Common myeloid progenitor, CD34-positive (primary cell): ENCODE measurements around the gene SIM2.

Source experiments
- CTCF ChIA-PET: fragments of 350-600 bp; sonication (Branson Sonifier 250); formaldehyde crosslinking; loops from one replicate; lab custom pipeline; 2021; ENCODE audit warnings: antibody characterized with exemption; lab: Charles Lee
- POLR2A ChIA-PET: fragments of 350-600 bp; sonication (Branson Sonifier 250); formaldehyde crosslinking; loops from one replicate; lab custom pipeline; 2021; ENCODE audit warnings: antibody characterized with exemption; lab: Charles Lee
- DNase-seq, 3 donors: peaks; one replicate each; pipeline versions ENCODE4 v3.0.0 to v3.0.0-alpha.2; 2013
- H3K27ac ChIP-seq, 2 experiments: 1 replicate in 1 of 2; 2 replicates in 1 of 2; pipeline ENCODE4 v1.7.0; 2013; ENCODE audit warnings: inconsistent platforms in 2 of 2, low read length in 2 of 2, mild to moderate bottlenecking in 2 of 2, low read depth in 1 of 2, moderate library complexity in 1 of 2; ENCODE audit not compliant: severe bottlenecking in 2 of 2, insufficient read depth in 1 of 2, poor library complexity in 1 of 2
- H3K27me3 ChIP-seq, 5 experiments: replicated peaks in 2 of 5; 1 replicate in 3 of 5; 2 replicates in 2 of 5; pipeline versions ENCODE4 v1.6.1 to v1.7.0; 2013; ENCODE audit warnings: low read length in 4 of 5, mild to moderate bottlenecking in 2 of 5, moderate library complexity in 2 of 5, inconsistent platforms in 1 of 5; ENCODE audit not compliant: insufficient read depth in 5 of 5, control insufficient read depth in 4 of 5
- H3K36me3 ChIP-seq, 4 experiments: 1 replicate in 2 of 4; 2 replicates in 2 of 4; pipeline versions ENCODE4 v1.6.1 to v1.7.0; 2013; ENCODE audit warnings: low read length in 3 of 4, control low read depth in 1 of 4, mild to moderate bottlenecking in 1 of 4; ENCODE audit not compliant: control insufficient read depth in 4 of 4, insufficient read depth in 4 of 4
- H3K4me1 ChIP-seq, 4 experiments: 1 replicate in 3 of 4; 2 replicates in 1 of 4; pipeline versions ENCODE4 v1.6.1 to v1.7.1; 2013; ENCODE audit warnings: low read length in 3 of 4, mild to moderate bottlenecking in 3 of 4, control low read depth in 1 of 4, inconsistent platforms in 1 of 4, moderate library complexity in 1 of 4; ENCODE audit not compliant: control insufficient read depth in 4 of 4, insufficient read depth in 4 of 4; ENCODE audit errors: control extremely low read depth in 1 of 4
- H3K4me3 ChIP-seq, 7 experiments: 1 replicate in 4 of 7; 2 replicates in 3 of 7; pipeline versions ENCODE4 v1.5.1 to v1.7.0; 2013; ENCODE audit warnings: mild to moderate bottlenecking in 7 of 7, low read length in 6 of 7, moderate library complexity in 6 of 7, inconsistent platforms in 2 of 7, low read depth in 2 of 7, control low read depth in 1 of 7; ENCODE audit not compliant: insufficient read depth in 4 of 7, control insufficient read depth in 1 of 7; ENCODE audit errors: extremely low read depth in 1 of 7
- H3K9me3 ChIP-seq, 5 experiments: 1 replicate in 4 of 5; 2 replicates in 1 of 5; pipeline versions ENCODE4 v1.6.1 to v1.7.1; 2013; ENCODE audit warnings: low read length in 4 of 5, mild to moderate bottlenecking in 2 of 5, inconsistent platforms in 1 of 5, low read depth in 1 of 5, moderate library complexity in 1 of 5; ENCODE audit not compliant: control insufficient read depth in 4 of 5, insufficient read depth in 2 of 5; ENCODE audit errors: control extremely low read depth in 1 of 5
- WGBS: methylation state at CpG from one replicate; pipeline ENCODE4 v1.1.5; 2013; ENCODE audit not compliant: insufficient coverage; 5-methylcytosine and 5-hydroxymethylcytosine counted together

Gene SIM2

GRCh38 chr21:36704281-36704957 lies 5.5 kb downstream of the SIM2 start:
- H3K27ac ChIP-seq, result no peak overlapping the region
- ChIA-PET POLR2A (no interaction called here), CTCF (interaction anchor here (0.9 kb wide), 1 partner anchor 225 kb away, joined by 3 read pairs; no protein-coding TSS in a partner anchor)
- H3K4me3 ChIP-seq, result no peak overlapping the region
- WGBS, result 4% methylated on average over 30 of the region's 49 CpGs
- peaks cover 11 to 100% (median 72%) of the 10 kb centered on the region in 5 experiments for H3K27me3 ChIP-seq
- peaks cover 0 to 55% (median 32%) of the 10 kb centered on the region in 4 experiments for H3K4me1 ChIP-seq
- DNase-seq, result peak in 1 of 3 donors; percentile 22
- no peaks in the 10 kb centered on the region for H3K36me3 ChIP-seq
- no peaks in the 10 kb centered on the region for H3K9me3 ChIP-seq

- ChIA-PET CTCF (interaction anchor here (0.9 kb wide), 1 partner anchor 224 kb away, joined by 3 read pairs; no protein-coding TSS in a partner anchor), POLR2A (no interaction called here)
- no peaks in the 10 kb centered on the region for H3K36me3 ChIP-seq
- 6% methylated on average over 25 of the region's 39 CpGs for WGBS
- H3K27ac ChIP-seq, result no peak overlapping the region
- H3K4me3 ChIP-seq, result no peak overlapping the region
- no peaks in the 10 kb centered on the region for H3K9me3 ChIP-seq
- no peak for DNase-seq
- H3K27me3 ChIP-seq, result peaks cover 11 to 100% (median 72%) of the 10 kb centered on the region in 5 experiments
- peaks cover 0 to 50% (median 31%) of the 10 kb centered on the region in 4 experiments for H3K4me1 ChIP-seq
Measured at GRCh38 chr21:36704958-36705678, 6.2 kb downstream of the SIM2 start.

GRCh38 chr21:36705679-36706481 lies 7.0 kb downstream of the SIM2 start:
- ChIA-PET CTCF (no interaction called here), POLR2A (no interaction called here)
- H3K4me1 ChIP-seq, result peaks cover 0 to 49% (median 31%) of the 10 kb centered on the region in 4 experiments
- peaks cover 9 to 100% (median 75%) of the 10 kb centered on the region in 5 experiments for H3K27me3 ChIP-seq
- H3K36me3 ChIP-seq, result no peaks in the 10 kb centered on the region
- H3K27ac ChIP-seq, result no peak overlapping the region
- no peaks in the 10 kb centered on the region for H3K9me3 ChIP-seq
- H3K4me3 ChIP-seq, result no peak overlapping the region
- WGBS, result 3% methylated on average over 18 of the region's 22 CpGs
- peak; percentile 45 to 65 (median 64) for DNase-seq

GRCh38 chr21:36706482-36706852 lies 7.6 kb downstream of the SIM2 start:
- no peak for DNase-seq
- Histone ChIP-seq H3K27me3 (peaks cover 15 to 100% (median 76%) of the 10 kb centered on the region in 5 experiments), H3K9me3 (no peaks in the 10 kb centered on the region), H3K27ac (no peak overlapping the region), H3K4me1 (peaks cover 0 to 44% (median 27%) of the 10 kb centered on the region in 4 experiments), H3K36me3 (no peaks in the 10 kb centered on the region), H3K4me3 (no peak overlapping the region)
- ChIA-PET CTCF (interaction anchor here (1.0 kb wide), 1 partner anchor 27 kb away, joined by 3 read pairs; no protein-coding TSS in a partner anchor), POLR2A (no interaction called here)
- 0% methylated on average over 5 of the region's 13 CpGs for WGBS

- DNase-seq, result peak in 2 of 3 donors; percentile 55 to 62
- H3K27ac ChIP-seq, result no peak overlapping the region
- POLR2A ChIA-PET, result interaction anchor here (0.7 kb wide), 1 partner anchor 46 kb away, joined by 4 read pairs; no protein-coding TSS in a partner anchor
- H3K4me3 ChIP-seq, result no peak overlapping the region
- peaks cover 0 to 41% (median 26%) of the 10 kb centered on the region in 4 experiments for H3K4me1 ChIP-seq
- no peaks in the 10 kb centered on the region for H3K36me3 ChIP-seq
- H3K27me3 ChIP-seq, result peaks cover 15 to 100% (median 75%) of the 10 kb centered on the region in 5 experiments
- H3K9me3 ChIP-seq, result no peaks in the 10 kb centered on the region
- CTCF ChIA-PET, result interaction anchor here (1.0 kb wide), 1 partner anchor 27 kb away, joined by 3 read pairs; no protein-coding TSS in a partner anchor
- WGBS, result 7% methylated on average over 31 of the region's 32 CpGs
Measured at GRCh38 chr21:36706951-36707762, 8.2 kb downstream of the SIM2 start.

GRCh38 chr21:36707763-36708285 lies 8.9 kb downstream of the SIM2 start:
- ChIA-PET POLR2A (no interaction called here), CTCF (no interaction called here)
- 3% methylated on average over 40 of the region's 53 CpGs for WGBS
- H3K36me3 ChIP-seq, result no peaks in the 10 kb centered on the region
- peaks cover 0 to 41% (median 26%) of the 10 kb centered on the region in 4 experiments for H3K4me1 ChIP-seq
- no peak for DNase-seq
- H3K27ac ChIP-seq, result no peak overlapping the region
- peaks cover 19 to 100% (median 75%) of the 10 kb centered on the region in 5 experiments for H3K27me3 ChIP-seq
- no peak overlapping the region for H3K4me3 ChIP-seq
- H3K9me3 ChIP-seq, result no peaks in the 10 kb centered on the region
